GM12878 (cell line): ENCODE data around the gene MFN2. TPM values are rescaled to one million over a fixed set of nuclear protein-coding genes. Genes with fewer than 3 reads are reported as not detected.

Source experiments
- ATF2 ChIP-seq: IDR thresholded peaks from 2 replicates; pipeline ENCODE4 v1.6.1; 2012; ENCODE audit warnings: low read length, inconsistent platforms
- ATF7 ChIP-seq: fragments of 450-650 bp; IDR thresholded peaks from 2 replicates; pipeline ENCODE4 v1.6.1; 2016; ENCODE audit warnings: low read depth, mild to moderate bottlenecking
- ELK1 ChIP-seq: IDR thresholded peaks from 2 replicates; pipeline ENCODE4 v1.6.1; 2012; ENCODE audit warnings: low read depth, low read length, improper control_type of control experiment
- EZH2 ChIP-seq: IDR thresholded peaks from 2 replicates; pipeline ENCODE4 v1.6.1; 2012; ENCODE audit warnings: low read depth, mild to moderate bottlenecking, control low read depth, inconsistent platforms, low read length, borderline replicate concordance; ENCODE audit not compliant: control insufficient read depth
- JUNB ChIP-seq: IDR thresholded peaks from 2 replicates; pipeline ENCODE4 v1.6.1; 2016; ENCODE audit warnings: antibody characterized with exemption, mild to moderate bottlenecking
- KDM1A ChIP-seq: fragments of 200-600 bp; sonication (generic); IDR thresholded peaks from 2 replicates; pipeline ENCODE4 v1.6.1; 2016; ENCODE audit warnings: borderline replicate concordance
- MLLT1 ChIP-seq: fragments of 450-650 bp; IDR thresholded peaks from 2 replicates; pipeline ENCODE4 v1.6.1; 2016; ENCODE audit warnings: mild to moderate bottlenecking
- NBN ChIP-seq: fragments of 450-650 bp; IDR thresholded peaks from 2 replicates; pipeline ENCODE4 v1.6.1; 2016
- NR2F1 ChIP-seq: fragments of 450-650 bp; conservative IDR thresholded peaks from 2 replicates; pipeline ENCODE4 v1.6.1; 2017; ENCODE audit warnings: mild to moderate bottlenecking
- RUNX3 ChIP-seq: IDR thresholded peaks from 2 replicates; pipeline ENCODE4 v1.6.1; 2012; ENCODE audit warnings: low read length, inconsistent platforms
- SIN3A ChIP-seq: IDR thresholded peaks from 2 replicates; pipeline ENCODE4 v1.6.1; 2012; ENCODE audit warnings: low read depth, low read length, improper control_type of control experiment
- SREBF2 ChIP-seq: IDR thresholded peaks from 2 replicates; pipeline ENCODE4 v1.6.1; 2012; ENCODE audit warnings: mild to moderate bottlenecking, low read length
- SUPT20H ChIP-seq: IDR thresholded peaks from 2 replicates; pipeline ENCODE4 v1.6.1; 2011; ENCODE audit warnings: low read depth, mild to moderate bottlenecking, low read length, moderate library complexity, borderline replicate concordance; ENCODE audit not compliant: control insufficient read depth
- TARDBP ChIP-seq: IDR thresholded peaks from 2 replicates; pipeline ENCODE4 v1.6.1; 2016; ENCODE audit warnings: borderline replicate concordance
- USF2 ChIP-seq: IDR thresholded peaks from 2 replicates; pipeline ENCODE4 v1.6.1; 2011; ENCODE audit warnings: low read depth, low read length, improper control_type of control experiment, borderline replicate concordance
- ZZZ3 ChIP-seq: IDR thresholded peaks from 2 replicates; pipeline ENCODE4 v1.6.1; 2011; ENCODE audit warnings: low read depth; ENCODE audit not compliant: control insufficient read depth, insufficient read length
- polyA plus RNA-seq, 11 experiments: library from polyadenylated mRNA; depleted of rRNA in 4 of 11; unstranded in 6 of 11; stranded (reverse) in 5 of 11; fragments of >200 nt; fragmentation: Nextera tagmentation in 4 of 11; fragmentation: Illumina TruSeq in 1 of 11; extraction: Ambion mirVana in 4 of 11; extraction: Trizol in 1 of 11; gene quantifications; 1 replicate in 1 of 11; 2 replicates in 10 of 11; pipeline versions ENCODE4 v1.2.1 to v1.2.3, GENCODE V29; 2011 to 2016; ENCODE audit warnings: inconsistent platforms in 2 of 11, missing spikeins in 2 of 11, low read depth in 1 of 11
- total RNA-seq, 4 experiments: library from RNA; depleted of rRNA in 3 of 4; stranded (reverse); fragments of >200 nt in 3 of 4; fragmentation: Illumina TruSeq in 1 of 4; extraction: Trizol in 1 of 4; gene quantifications; 2 replicates each; pipeline versions ENCODE4 v1.2.1 to v1.2.3, GENCODE V29; 2013 to 2021
- TF ChIP-seq, protein P1 (sequence below): fragments of 450-650 bp; IDR thresholded peaks from 2 replicates; pipeline ENCODE4 v1.6.1; 2017; ENCODE audit warnings: mild to moderate bottlenecking, moderate library complexity
- TF ChIP-seq, protein P2 (sequence below): fragments of 450-650 bp; IDR thresholded peaks from 2 replicates; pipeline ENCODE4 v1.6.1; 2017; ENCODE audit warnings: mild to moderate bottlenecking, low read depth, inconsistent platforms; ENCODE audit not compliant: poor library complexity, severe bottlenecking

Gene MFN2
- total and polyA plus RNA-seq, 10 of the 15 experiments (the other 5 are each of a cell fraction or from before 2014, with no cell fraction given) = 5.3 to 64.4 (median 48.1) TPM

DNA sequence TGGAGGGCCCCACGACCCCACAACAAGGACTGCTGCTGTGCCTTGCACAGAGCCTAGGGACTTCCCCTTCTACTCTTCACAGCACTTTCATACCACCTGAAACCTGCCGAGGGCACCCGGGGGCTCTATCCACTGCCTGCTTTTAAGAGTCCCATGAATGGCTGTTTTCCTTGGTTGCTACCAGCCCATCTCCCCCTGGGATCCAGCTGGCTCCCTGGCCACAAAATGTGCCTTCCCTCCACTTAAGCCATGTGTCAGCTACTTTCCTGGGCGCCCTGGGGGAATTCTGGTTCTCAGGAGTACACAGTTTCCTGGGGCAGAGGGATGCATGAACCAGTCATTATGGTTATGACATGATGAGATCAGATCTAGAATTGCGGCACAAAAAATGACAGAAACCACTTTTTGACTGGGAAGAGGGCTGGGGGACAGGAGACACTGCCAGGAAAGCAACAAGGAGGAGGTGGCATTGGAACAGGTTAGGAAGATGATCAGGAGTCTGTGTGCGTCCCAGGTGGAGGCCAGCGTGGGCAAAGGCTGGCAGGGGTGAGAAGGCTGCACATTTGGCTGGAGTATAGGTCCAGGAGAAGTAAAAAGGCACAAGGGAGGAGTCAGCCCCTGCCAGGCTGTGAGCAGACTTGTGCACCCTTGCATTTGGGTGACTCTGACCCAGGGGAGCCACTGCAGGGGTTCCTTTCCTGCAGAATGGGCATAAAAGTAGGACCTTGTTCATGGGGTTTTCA, 79.6 kb downstream of the MFN2 start (continued):
- TF ChIP-seq, protein P1, sequence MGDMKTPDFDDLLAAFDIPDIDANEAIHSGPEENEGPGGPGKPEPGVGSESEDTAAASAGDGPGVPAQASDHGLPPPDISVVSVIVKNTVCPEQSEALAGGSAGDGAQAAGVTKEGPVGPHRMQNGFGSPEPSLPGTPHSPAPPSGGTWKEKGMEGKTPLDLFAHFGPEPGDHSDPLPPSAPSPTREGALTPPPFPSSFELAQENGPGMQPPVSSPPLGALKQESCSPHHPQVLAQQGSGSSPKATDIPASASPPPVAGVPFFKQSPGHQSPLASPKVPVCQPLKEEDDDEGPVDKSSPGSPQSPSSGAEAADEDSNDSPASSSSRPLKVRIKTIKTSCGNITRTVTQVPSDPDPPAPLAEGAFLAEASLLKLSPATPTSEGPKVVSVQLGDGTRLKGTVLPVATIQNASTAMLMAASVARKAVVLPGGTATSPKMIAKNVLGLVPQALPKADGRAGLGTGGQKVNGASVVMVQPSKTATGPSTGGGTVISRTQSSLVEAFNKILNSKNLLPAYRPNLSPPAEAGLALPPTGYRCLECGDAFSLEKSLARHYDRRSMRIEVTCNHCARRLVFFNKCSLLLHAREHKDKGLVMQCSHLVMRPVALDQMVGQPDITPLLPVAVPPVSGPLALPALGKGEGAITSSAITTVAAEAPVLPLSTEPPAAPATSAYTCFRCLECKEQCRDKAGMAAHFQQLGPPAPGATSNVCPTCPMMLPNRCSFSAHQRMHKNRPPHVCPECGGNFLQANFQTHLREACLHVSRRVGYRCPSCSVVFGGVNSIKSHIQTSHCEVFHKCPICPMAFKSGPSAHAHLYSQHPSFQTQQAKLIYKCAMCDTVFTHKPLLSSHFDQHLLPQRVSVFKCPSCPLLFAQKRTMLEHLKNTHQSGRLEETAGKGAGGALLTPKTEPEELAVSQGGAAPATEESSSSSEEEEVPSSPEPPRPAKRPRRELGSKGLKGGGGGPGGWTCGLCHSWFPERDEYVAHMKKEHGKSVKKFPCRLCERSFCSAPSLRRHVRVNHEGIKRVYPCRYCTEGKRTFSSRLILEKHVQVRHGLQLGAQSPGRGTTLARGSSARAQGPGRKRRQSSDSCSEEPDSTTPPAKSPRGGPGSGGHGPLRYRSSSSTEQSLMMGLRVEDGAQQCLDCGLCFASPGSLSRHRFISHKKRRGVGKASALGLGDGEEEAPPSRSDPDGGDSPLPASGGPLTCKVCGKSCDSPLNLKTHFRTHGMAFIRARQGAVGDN = 0 out of 2 replicates have a peak, but pooled peaks have one; percentile 17
- TF ChIP-seq ATF7 (peak; percentile 72; the same call in 1 of the 2 replicates), NR2F1 (peak; percentile 68), USF2 (no peak), SREBF2 (no peak), MLLT1 (0 out of 2 replicates have a peak, but pooled peaks have one; percentile 28), KDM1A (no peak), SIN3A (peak; percentile 51; the same call in 1 of the 2 replicates), NBN (0 out of 2 replicates have a peak, but pooled peaks have one; percentile 60), SUPT20H (no peak), ATF2 (no peak), RUNX3 (no peak), ZZZ3 (no peak), EZH2 (no peak), TARDBP (peak; percentile 37; the same call in 1 of the 2 replicates), ELK1 (no peak), JUNB (peak; percentile 85)
- TF ChIP-seq, protein P2, sequence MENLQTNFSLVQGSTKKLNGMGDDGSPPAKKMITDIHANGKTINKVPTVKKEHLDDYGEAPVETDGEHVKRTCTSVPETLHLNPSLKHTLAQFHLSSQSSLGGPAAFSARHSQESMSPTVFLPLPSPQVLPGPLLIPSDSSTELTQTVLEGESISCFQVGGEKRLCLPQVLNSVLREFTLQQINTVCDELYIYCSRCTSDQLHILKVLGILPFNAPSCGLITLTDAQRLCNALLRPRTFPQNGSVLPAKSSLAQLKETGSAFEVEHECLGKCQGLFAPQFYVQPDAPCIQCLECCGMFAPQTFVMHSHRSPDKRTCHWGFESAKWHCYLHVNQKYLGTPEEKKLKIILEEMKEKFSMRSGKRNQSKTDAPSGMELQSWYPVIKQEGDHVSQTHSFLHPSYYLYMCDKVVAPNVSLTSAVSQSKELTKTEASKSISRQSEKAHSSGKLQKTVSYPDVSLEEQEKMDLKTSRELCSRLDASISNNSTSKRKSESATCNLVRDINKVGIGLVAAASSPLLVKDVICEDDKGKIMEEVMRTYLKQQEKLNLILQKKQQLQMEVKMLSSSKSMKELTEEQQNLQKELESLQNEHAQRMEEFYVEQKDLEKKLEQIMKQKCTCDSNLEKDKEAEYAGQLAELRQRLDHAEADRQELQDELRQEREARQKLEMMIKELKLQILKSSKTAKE = peak; percentile 26
- TF ChIP-seq, all 136 proteins: peak for 30
